Measurements from ENCODE around the gene ANKZF1.
A peak's percentile ranks its signal among the peaks of the same experiment; 100 is the strongest.

ANKZF1 gene, protein sequence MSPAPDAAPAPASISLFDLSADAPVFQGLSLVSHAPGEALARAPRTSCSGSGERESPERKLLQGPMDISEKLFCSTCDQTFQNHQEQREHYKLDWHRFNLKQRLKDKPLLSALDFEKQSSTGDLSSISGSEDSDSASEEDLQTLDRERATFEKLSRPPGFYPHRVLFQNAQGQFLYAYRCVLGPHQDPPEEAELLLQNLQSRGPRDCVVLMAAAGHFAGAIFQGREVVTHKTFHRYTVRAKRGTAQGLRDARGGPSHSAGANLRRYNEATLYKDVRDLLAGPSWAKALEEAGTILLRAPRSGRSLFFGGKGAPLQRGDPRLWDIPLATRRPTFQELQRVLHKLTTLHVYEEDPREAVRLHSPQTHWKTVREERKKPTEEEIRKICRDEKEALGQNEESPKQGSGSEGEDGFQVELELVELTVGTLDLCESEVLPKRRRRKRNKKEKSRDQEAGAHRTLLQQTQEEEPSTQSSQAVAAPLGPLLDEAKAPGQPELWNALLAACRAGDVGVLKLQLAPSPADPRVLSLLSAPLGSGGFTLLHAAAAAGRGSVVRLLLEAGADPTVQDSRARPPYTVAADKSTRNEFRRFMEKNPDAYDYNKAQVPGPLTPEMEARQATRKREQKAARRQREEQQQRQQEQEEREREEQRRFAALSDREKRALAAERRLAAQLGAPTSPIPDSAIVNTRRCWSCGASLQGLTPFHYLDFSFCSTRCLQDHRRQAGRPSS

DNA sequence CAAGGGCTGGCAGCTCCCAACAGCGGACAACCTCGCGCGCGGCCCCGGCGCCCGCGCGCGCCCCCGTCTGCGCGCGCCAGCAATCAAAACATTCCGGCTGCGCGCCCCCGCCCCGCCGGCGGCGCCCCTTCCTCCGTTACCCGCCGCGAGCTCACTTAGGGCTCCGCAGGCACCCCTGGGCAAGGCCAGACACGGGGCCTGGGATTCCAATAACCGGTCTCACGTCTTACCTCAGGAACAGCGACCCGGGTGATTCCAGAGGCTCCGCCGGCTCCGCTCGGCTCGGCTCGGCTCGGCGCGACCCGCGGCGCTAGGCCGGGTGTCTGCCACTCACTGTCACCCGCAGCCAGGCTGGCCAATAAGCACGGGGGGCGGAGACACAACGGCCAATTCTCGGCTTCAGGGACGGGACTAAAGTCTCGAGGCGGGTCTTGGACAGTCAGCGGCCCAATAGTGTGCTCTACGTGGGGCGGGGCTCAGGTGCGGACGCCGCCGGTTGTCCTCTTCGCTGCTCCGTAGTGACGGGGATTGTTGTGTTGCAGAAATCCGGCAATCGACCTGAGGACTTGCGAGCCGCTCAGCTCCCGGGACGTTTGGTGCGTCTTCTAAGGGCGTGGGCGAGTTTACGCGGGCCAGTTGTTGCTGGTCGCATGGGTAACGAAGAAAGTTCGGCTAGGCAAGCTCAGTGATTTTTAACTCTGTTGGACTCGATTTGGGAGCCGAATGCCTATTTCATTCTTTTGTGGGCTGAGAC lies at the start of gene ANKZF1, which contains the start of gene ATG9A:
Gene ANKZF1 (plus strand): TSS at position 502 of the 754 bp plus-strand sequence. CDS start 452 bp downstream, outside the sequence.
Gene ATG9A (minus strand): TSS at position 332 of the 754 bp plus-strand sequence. CDS start 1,612 bp downstream, outside the sequence.
- TF ChIP-seq NFIC (IDR thresholded peaks at IDR 0.05) (peak; percentile 37; the same call in 1 of the 2 replicates), CREB1 (IDR thresholded peaks at IDR 0.05; ENCODE audit: low read depth) (peak; percentile 74), YY1 (IDR thresholded peaks at IDR 0.05; ENCODE audit: low read depth) (no peak), TCF12 (IDR thresholded peaks at IDR 0.05; ENCODE audit: low read depth) (peak; percentile 47; the same call in 1 of the 2 replicates), EP300 (IDR thresholded peaks at IDR 0.05; ENCODE audit: borderline replicate concordance) (no peak; the same call in 1 of the 2 replicates), TEAD4 (IDR thresholded peaks at IDR 0.05) (0 out of 2 replicates have a peak, but pooled peaks have one; percentile 14), TAF1 (IDR thresholded peaks at IDR 0.05; ENCODE audit: low read depth) (peak; percentile 76), FOXM1 (IDR thresholded peaks at IDR 0.05; ENCODE audit: borderline replicate concordance, low read depth) (no peak), ZBTB7A (IDR thresholded peaks at IDR 0.05; ENCODE audit: low read depth) (no peak; the same call in 1 of the 2 replicates), CEBPB (IDR thresholded peaks at IDR 0.05) (peak; percentile 44), EGR1 (IDR thresholded peaks at IDR 0.05) (peak; percentile 77), RAD21 (IDR thresholded peaks at IDR 0.05; ENCODE audit: low read depth) (0 out of 2 replicates have a peak, but pooled peaks have one; percentile 6)
- TF ChIP-seq, protein P1, sequence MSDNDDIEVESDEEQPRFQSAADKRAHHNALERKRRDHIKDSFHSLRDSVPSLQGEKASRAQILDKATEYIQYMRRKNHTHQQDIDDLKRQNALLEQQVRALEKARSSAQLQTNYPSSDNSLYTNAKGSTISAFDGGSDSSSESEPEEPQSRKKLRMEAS (IDR thresholded peaks at IDR 0.05): no peak; the same call in 1 of the 2 replicates
- TF ChIP-seq, protein P2, sequence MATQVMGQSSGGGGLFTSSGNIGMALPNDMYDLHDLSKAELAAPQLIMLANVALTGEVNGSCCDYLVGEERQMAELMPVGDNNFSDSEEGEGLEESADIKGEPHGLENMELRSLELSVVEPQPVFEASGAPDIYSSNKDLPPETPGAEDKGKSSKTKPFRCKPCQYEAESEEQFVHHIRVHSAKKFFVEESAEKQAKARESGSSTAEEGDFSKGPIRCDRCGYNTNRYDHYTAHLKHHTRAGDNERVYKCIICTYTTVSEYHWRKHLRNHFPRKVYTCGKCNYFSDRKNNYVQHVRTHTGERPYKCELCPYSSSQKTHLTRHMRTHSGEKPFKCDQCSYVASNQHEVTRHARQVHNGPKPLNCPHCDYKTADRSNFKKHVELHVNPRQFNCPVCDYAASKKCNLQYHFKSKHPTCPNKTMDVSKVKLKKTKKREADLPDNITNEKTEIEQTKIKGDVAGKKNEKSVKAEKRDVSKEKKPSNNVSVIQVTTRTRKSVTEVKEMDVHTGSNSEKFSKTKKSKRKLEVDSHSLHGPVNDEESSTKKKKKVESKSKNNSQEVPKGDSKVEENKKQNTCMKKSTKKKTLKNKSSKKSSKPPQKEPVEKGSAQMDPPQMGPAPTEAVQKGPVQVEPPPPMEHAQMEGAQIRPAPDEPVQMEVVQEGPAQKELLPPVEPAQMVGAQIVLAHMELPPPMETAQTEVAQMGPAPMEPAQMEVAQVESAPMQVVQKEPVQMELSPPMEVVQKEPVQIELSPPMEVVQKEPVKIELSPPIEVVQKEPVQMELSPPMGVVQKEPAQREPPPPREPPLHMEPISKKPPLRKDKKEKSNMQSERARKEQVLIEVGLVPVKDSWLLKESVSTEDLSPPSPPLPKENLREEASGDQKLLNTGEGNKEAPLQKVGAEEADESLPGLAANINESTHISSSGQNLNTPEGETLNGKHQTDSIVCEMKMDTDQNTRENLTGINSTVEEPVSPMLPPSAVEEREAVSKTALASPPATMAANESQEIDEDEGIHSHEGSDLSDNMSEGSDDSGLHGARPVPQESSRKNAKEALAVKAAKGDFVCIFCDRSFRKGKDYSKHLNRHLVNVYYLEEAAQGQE (IDR thresholded peaks at IDR 0.05; ENCODE audit: low read depth): no peak
- TF ChIP-seq, protein P3, sequence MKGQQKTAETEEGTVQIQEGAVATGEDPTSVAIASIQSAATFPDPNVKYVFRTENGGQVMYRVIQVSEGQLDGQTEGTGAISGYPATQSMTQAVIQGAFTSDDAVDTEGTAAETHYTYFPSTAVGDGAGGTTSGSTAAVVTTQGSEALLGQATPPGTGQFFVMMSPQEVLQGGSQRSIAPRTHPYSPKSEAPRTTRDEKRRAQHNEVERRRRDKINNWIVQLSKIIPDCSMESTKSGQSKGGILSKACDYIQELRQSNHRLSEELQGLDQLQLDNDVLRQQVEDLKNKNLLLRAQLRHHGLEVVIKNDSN (IDR thresholded peaks at IDR 0.05): 0 out of 2 replicates have a peak, but pooled peaks have one; percentile 6

DNA sequence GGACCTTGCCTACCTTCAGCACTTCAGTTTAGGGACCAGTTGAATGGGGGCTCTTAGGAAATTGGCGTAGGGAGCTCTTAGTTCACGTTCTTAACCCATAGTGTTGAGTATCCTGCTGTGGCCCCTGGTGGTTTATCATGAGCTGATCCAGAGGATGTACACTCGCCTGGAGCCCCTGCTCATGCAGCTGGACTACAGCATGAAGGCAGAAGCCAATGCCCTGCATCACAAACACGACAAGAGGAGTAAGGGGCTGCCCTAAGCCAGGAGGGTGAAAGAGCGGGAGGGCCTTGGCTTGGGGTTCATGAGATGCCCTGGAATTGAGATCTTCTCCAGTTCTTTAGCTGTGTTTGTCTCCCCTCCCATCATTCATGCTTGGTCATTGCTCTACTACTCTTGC lies 48.6 kb upstream of the ANKZF1 start:
- TF ChIP-seq TEAD4 (IDR thresholded peaks at IDR 0.05) (no peak), NFIC (IDR thresholded peaks at IDR 0.05) (no peak), TCF12 (IDR thresholded peaks at IDR 0.05; ENCODE audit: low read depth) (no peak), ZBTB7A (IDR thresholded peaks at IDR 0.05; ENCODE audit: low read depth) (no peak), RAD21 (IDR thresholded peaks at IDR 0.05; ENCODE audit: low read depth) (no peak), TAF1 (IDR thresholded peaks at IDR 0.05; ENCODE audit: low read depth) (no peak), EGR1 (IDR thresholded peaks at IDR 0.05) (no peak), EP300 (IDR thresholded peaks at IDR 0.05; ENCODE audit: borderline replicate concordance) (no peak), CEBPB (IDR thresholded peaks at IDR 0.05) (no peak), FOXM1 (IDR thresholded peaks at IDR 0.05; ENCODE audit: borderline replicate concordance, low read depth) (no peak), YY1 (IDR thresholded peaks at IDR 0.05; ENCODE audit: low read depth) (no peak), CREB1 (IDR thresholded peaks at IDR 0.05; ENCODE audit: low read depth) (no peak)
- TF ChIP-seq, protein P3 (IDR thresholded peaks at IDR 0.05): no peak
- TF ChIP-seq, protein P1 (IDR thresholded peaks at IDR 0.05): no peak
- TF ChIP-seq, protein P2 (IDR thresholded peaks at IDR 0.05; ENCODE audit: low read depth): no peak

DNA sequence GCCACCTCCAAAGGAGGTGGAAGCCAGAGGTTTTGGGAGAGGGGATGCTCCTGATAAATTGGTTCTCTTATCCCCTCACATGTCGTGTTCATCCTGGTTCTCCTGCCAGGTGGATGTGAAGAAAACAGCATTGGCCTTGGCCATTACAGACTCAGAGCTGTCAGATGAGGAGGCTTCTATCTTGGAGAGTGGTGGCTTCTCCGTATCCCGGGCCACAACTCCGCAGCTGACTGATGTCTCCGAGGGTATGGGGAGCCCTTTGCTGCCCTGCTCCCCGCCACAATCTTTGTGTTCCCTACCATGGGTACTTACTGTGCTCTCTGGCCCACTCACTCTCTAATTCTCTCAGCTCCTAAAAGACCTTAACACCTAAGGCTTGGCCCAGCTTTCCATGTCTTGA lies 48.1 kb upstream of the ANKZF1 start:
- TF ChIP-seq CREB1 (IDR thresholded peaks at IDR 0.05; ENCODE audit: low read depth) (no peak), TAF1 (IDR thresholded peaks at IDR 0.05; ENCODE audit: low read depth) (no peak), EGR1 (IDR thresholded peaks at IDR 0.05) (no peak), CEBPB (IDR thresholded peaks at IDR 0.05) (no peak), YY1 (IDR thresholded peaks at IDR 0.05; ENCODE audit: low read depth) (no peak), TCF12 (IDR thresholded peaks at IDR 0.05; ENCODE audit: low read depth) (no peak), ZBTB7A (IDR thresholded peaks at IDR 0.05; ENCODE audit: low read depth) (no peak), TEAD4 (IDR thresholded peaks at IDR 0.05) (no peak), EP300 (IDR thresholded peaks at IDR 0.05; ENCODE audit: borderline replicate concordance) (no peak), NFIC (IDR thresholded peaks at IDR 0.05) (no peak), RAD21 (IDR thresholded peaks at IDR 0.05; ENCODE audit: low read depth) (no peak), FOXM1 (IDR thresholded peaks at IDR 0.05; ENCODE audit: borderline replicate concordance, low read depth) (no peak)
- TF ChIP-seq, protein P3 (IDR thresholded peaks at IDR 0.05): no peak
- TF ChIP-seq, protein P2 (IDR thresholded peaks at IDR 0.05; ENCODE audit: low read depth): no peak
- TF ChIP-seq, protein P1 (IDR thresholded peaks at IDR 0.05): no peak

Measured in Ishikawa (cell line).